DMS79 (cell line): ENCODE measurements around the gene KMT2A.
"Not testable (repeated sequence)": the region's sequence is repeated elsewhere in the genome, so short reads cannot be mapped to it uniquely, and the experiment has no call there.

Experiments used
- DNase-seq: peaks from one replicate; lab custom pipeline; 2025; lab: John Stamatoyannopoulos, UW

Gene KMT2A

GRCh38 chr11:118533769-118534729 lies 97.8 kb downstream of the KMT2A start:
- no peak for DNase-seq

- no peak for DNase-seq
Observed at GRCh38 chr11:118535261-118535660, 99.0 kb downstream of the KMT2A start.

GRCh38 chr11:118536726-118537125 lies 100.4 kb downstream of the KMT2A start:
- DNase-seq, result no peak

DNA sequence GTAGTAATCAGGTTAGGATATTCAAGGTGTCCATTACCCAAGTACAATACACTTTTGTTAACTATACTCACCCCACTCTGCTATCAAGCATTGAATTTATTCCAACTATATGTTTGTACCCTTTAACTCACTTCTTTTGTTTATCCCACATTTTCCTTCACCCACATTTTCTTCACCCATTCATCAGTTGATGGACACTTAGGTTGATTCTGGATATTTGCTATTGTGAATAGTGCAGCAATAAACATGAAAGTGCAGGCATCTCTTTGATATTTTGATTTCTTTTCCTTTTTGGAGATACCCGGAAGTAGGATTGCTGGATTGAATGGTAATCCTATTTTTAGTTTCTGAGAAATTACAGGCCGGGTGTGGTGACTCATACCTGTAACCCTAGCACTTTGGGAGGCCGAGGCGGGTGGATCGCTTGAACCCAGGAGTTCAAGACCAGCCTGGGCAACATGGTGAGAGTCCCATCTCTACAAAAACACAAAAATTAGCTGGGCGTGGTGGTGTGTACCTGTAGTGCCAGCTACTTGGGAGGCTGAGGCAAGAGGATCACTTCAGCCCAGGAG lies 101.2 kb downstream of the KMT2A start:
- DNase-seq, result no peak

DNA sequence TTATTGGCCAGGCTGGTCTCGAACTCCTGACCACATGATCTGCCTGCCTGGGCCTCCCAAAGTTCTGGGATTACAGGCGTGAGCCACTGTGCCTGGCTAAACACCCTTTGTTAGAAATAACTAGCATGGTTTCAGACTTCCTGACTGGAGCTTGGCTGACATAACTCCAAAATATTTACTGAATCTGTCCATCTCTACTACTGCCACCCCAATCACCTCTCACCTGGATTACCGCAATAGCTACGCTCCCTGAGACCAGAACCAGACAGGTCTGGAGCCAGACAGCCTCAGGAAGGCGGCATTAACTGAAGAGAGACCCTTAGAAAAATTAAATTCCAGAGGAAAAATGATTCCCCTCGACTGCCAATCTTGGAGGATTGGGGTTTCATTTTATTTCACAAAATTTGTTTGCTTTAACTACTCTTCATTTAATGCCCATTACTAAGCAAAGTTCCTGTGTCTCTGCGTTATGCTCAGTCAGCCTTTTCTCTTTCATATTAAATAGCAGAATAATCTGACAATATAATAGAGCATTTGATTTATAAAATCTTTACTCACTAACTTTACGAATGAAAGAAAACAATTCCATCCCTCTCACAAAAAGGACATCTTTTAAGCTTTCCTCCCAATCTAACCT lies 107.8 kb downstream of the KMT2A start:
- DNase-seq, result no peak

GRCh38 chr11:118544647-118545010 lies 108.3 kb downstream of the KMT2A start:
- DNase-seq, result no peak

DNA sequence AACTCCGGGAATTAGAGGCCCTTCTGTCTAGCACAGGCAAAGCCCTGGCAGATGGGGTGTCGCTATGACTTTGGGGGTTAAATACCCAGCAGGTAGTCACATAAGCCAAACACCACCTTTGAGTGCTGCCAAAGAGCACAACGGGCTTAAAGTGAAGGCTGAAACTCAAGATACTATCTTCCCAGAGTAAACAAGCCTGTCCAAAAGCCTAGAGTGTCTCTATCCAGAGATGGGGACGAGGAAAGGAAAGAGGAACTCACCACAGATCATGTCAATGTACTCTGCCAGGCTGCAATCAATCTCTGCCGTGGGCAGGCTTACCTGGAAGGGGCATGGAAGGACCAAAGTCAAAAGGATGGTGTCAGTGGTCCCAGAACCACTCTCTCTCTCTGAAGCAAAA lies 109.2 kb downstream of the KMT2A start:
- no peak for DNase-seq

DNA sequence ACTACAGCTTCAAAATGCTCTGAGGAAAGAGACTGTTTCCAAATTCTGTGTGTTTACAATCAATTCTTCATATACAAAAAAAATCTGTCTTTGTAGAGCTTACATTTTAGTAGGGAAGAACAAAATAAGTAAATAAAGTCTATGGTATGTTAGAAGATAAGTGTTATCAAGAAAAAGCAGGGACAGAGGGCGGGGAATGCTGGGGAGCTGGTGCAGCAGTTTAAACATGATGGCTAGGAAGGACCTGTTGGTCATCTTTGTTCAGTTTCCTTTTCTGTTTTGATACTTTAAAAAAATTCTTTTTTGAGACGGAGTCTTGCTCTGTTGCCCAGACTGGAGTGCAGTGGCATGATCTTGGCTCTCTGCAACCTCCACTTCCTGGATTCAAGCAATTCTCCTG lies 110.8 kb downstream of the KMT2A start:
- DNase-seq, result no peak

DNA sequence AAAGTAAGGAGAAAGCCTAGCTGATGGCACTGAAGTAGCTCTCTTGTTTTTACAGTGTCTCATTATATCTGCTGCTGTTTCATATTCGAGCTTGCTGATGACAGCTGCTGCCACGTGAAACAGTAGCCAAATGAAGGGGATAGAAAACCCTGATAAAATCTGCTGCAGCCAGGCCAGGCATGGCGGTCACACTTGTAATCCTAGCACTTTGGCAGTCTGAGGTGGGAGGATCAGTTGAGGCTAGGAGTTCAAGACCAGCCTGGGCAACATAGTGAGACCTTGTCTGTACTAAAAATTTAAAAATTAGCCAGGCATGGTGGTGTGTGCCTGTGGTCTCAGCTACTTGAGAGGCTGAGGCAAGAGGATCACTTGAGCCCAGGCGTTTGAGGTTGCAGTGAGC lies 116.0 kb downstream of the KMT2A start:
- DNase-seq, result no peak

GRCh38 chr11:118560806-118561205 lies 124.5 kb downstream of the KMT2A start:
- no peak for DNase-seq

DNA sequence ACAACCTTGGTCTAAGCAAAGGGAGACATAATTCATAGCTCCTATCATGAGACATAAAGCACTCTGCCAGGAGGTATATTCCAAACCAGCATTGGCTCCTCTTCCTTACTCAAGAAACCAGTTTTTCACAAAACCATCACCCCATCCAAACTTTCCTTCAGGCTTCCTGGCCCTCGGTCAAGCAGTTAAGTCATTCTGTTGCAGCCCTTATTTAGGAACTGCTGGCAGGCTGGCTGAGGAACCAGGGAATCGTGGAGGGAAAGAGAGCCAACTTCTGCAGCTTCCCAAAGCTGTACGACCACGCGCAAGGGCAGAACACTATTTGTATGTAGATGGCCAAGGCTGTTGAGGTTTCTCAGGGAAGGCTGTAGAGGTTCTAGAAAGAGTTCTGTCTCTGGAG lies 128.8 kb downstream of the KMT2A start:
- DNase-seq, result no peak

GRCh38 chr11:118569670-118570069 lies 133.4 kb downstream of the KMT2A start:
- DNase-seq, result no peak

DNA sequence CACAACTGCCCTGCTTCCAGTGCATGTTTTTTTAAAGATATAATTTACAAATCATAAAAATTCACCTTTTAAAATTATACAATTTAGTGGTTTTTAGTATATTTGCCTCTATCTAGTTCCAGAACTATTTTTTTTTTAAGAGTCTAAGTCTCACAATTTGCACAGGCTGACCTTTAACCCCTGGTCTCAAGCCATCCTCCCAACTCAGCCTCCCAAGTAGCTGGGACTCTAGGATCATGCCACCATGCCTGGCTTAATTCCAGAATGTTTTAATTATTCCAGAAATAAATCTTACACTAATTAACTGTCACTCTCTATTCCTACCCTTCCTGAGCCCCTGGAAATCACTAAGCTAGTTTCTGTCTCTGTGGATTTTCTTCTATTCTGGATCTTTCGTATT lies 134.5 kb downstream of the KMT2A start:
- no peak for DNase-seq

- DNase-seq, result not testable (repeated sequence)
Observed at GRCh38 chr11:118571701-118572060, 135.4 kb downstream of the KMT2A start.

GRCh38 chr11:118572061-118572980 lies 136.0 kb downstream of the KMT2A start, which contains the start of gene ARCN1:
Gene ARCN1, plus strand, starts transcription at chr11:118572409. Its CDS starts 139 bp downstream, at chr11:118572548.
- DNase-seq, result peak; percentile 79

DNA sequence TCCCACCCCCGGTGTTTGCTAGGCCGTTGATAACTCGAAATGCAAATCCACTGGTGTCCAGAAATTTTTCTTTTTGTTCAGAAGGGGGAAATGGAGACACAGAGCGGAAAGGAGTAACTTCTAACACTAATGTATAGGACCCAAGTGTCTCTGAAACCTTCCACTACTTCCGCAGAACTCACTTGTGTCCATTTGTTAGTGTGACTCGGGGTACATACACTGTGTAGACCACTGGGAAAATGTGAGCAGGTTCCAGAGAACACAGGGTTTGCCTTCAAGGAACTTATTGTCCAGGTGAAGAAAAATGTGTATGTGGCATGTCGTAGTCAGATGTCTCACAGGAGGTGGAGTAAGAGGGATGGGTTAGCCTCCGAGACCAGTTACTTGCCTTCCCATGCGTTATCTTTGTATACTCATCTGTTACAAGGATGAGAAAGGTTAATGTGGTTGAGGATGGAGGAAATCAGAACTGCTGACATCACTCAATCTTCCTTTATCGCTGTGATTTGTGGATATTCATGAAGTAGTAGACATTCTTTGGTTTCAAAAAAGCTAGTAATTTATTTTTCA lies 136.8 kb downstream of the KMT2A start:
- DNase-seq, result peak; percentile 19

DNA sequence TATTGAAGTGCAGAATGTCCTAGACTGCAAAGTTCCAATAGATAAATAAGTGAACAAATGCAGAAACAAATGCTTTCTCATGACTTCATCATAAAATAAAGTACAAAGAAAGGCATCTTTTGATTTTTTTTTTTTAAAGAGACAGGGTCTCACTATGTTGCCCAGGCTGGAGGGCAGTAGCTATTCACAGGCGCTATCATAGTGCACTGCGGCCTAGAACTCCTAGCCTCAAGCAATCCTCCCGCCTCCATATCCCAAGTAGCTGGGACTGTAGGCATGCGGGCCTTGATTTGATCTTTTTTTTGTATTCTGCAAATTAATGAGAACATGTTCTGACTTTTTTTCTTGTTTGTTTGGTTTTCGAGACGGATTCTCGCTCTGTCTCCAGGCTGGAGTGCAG lies 138.3 kb downstream of the KMT2A start:
- no peak for DNase-seq
